Ecto neural progenitor cell (in vitro differentiated cells): ENCODE measurements around the gene USP32.
"Not testable (repeated sequence)": the region's sequence is repeated elsewhere in the genome, so short reads cannot be mapped to it uniquely, and the experiment has no call there.

Source experiments
- DNase-seq: peaks from one replicate; pipeline ENCODE4 v3.0.0-alpha.2; 2018; ENCODE audit warnings: low spot score

USP32 gene

DNA sequence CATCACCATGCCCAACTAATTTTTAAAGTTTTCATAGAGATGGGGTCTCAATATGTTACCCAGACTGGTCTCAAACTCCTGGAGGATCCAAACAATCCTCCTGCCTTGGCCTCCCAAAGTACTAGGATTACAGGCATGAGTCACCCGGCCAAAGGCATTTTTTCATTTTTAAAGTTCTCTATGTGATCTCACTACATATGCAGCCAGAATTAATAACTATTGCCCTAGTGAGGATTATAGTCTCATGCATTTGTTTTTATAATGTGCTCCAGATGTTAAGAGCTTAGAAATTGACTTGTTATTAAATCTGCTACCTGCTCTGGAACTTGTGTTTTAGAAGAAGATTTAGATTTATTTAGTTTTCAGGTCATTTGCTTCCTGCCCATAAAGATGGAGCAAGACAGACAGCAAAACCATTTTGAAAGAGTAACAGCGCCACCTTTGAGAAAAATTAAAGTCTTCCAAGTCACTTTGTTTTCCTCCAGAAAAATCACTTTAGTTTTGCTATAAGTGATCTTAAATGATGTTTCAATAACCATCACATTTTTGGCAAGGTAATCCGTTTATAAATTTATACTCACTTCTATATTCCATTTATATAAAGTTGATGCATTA is 162.6 kb downstream of the USP32 start:
- no peak for DNase-seq

DNA sequence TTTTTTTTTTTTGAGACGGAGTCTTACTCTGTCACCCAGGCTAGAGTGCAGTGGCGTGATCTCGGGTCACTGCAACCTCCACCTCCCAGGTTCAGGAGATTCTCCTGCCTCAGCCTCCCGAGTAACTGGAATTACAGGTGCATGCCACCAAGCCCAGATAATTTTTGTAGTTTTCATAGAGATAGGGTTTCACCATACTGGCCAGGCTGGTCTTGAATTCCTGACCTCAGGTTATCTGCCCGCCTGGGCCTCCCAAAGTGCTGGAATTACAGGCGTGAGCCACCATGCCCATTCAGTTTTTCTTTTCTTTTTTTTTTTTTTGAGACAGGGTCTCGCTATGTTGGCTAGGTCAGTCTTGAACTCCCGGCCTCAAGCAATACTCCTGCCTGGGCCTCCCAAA is 164.7 kb downstream of the USP32 start:
- not testable (repeated sequence) for DNase-seq

DNA sequence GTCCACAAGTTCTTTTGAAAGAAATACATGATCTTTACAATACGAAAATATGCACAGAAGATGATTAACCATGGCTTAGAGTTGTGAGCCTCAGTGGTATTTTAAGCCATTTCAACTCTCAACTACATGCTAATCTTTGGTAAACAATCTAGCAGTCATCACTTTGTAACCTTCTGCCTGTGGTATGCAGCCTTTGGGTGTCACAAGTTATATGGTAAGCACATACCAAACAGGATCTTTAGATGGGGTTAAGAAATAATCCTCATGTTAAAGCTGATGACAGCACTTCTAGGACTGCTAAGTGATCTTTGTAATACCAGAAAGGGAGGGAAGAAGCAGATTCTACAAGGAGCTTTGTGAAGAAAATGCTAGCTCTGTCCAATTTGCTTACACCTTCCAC is 167.9 kb downstream of the USP32 start:
- no peak for DNase-seq

DNA sequence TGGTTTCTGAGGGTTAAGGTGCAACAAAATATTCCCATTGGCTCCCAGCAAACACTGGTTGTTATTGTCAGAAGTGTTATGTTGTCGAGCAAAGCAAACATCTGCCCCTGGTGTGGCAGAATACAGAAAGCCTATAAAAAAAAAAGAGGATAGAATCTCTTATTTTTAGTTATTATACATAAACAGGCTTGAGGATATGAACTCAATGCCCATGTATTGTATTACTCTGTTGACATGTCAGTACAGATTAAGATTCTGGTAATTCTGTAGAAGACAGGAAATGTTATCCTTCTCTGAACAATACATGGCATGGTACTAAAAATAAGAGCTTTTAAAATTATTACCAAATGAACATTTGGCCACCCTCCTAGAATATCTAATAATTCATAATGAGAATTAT is 168.5 kb downstream of the USP32 start:
- no peak for DNase-seq

DNA sequence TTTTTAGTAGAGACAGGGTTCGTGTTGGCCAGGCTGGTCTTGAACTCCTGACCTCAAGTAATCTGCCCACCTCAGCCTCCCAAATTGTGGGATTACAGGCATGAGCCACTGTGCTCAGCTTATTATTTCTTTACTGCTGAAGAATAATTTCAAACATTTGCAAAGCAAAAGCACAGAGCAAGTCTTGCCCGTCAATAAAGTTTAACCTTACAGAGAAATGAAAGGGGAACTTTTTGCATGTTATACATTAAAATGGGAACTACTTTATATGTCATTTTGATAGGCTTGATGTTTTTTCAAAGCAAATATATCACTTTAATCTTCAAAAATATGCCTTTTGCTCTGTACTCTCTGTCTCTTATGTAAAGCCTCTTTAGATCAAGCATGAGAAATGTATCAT is 173.2 kb downstream of the USP32 start:
- not testable (repeated sequence) for DNase-seq

DNA sequence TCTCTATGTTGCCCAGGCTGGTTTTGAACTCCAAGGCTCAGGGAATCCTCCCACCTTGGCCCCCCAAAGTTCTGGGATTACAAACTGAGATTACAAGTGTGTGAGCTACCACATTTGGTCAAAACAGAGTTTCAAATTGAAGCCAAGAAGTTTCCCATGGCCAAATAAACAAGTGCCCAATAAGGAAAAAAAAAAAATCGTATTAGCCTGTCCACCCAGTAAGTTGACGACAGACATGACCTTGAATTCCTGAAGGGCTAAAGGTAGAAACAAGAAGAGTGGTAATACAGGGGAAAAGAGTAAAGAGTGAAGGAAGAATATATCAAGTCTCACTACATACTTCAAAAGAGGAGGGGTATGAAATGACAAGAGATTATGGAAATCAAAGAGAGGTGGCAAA is 176.0 kb downstream of the USP32 start:
- DNase-seq, result not testable (repeated sequence)

DNA sequence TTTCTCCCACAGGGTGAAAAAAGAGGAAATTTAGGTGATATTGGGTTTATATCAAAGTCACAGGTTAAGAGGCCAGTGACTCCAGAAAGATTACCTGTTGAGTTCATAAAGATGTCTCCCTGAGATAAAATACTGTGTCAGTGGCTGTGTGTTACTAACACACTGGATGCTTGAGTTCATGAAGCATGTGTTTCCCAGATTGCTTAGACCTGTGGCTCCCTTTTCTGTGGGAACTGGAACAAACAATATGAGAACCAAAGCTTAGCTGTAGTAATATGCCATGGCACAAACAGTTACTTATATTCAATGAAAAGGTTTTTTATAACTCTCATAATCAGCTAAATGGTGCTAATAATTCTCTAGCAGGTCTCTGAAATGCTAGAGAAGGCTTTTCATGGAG is 180.7 kb downstream of the USP32 start:
- not testable (repeated sequence) for DNase-seq

DNA sequence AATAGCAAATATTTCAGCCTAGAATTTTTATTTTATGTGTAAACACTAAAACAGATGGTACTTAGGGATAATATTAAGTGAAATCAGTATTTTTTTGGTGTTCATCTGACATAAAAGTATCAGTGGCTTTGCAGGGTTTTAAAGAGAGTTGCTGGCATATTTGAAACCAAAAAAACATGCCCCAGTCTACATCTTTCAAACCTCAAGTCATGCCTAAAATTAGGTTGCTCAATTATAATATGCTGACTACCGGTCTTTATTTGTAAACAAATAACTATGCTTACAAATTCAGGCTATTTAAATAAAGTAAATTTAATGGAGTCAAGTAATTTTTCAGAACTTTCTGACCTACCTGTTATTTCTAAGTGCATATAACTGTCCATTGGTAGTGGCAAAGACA is 183.6 kb downstream of the USP32 start:
- DNase-seq, result not testable (repeated sequence)

DNA sequence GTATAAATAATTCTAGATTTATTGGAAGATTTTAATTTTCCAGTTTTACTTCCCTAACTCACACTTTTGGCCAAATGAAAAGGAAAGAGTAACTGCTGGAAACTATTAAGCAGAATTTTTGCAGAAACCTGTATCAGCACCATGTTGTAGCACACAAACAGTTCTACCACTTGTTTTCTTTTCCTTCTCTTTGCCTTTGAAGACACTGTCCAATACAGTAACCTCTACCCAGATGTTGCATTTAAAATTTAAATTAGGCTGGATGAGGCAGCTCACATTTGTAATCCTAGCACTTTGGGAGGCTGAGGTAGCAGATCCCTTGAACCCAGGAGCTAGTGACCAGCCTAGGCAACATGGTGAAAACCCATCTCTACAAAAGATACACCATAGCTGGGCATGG is 186.2 kb downstream of the USP32 start:
- DNase-seq, result not testable (repeated sequence)

DNA sequence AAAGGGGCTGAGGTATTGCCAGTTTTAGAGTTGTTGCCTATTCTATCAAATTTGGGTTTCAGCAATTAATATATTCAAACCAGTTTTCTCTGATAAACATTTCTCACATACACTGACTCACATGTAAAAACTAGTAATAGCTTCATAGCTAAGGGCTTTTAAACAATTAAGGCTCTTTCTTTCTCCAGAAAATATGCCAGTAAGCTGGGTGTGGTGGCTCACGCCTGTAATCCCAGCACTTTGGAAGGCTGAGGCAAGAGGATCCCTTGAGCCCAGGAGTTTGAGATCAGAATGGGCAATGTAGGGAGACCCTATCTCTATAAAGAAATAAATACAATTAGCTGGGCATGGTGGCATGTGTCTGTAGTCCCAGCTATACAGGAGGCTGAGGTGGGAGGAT is 193.3 kb downstream of the USP32 start:
- DNase-seq, result not testable (repeated sequence)

DNA sequence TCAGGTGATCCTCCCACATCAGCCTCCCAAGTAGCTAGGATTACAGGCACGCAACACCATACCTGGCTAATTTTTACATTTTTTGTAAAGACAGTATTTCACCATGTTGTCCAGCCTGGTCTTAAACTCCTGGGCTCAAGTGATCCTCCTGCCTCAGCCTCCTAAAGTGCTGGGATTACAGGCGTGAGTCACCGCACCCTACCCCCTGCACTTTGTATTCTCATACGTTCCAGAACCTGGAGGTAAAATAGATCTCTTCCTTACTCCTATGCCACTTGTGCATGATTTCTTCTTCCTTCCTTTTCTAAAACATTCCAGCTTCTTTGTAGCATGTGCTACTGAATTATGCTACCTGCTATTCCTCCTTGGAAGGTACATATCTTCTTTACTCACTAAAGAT is 197.8 kb downstream of the USP32 start:
- DNase-seq, result not testable (repeated sequence)

DNA sequence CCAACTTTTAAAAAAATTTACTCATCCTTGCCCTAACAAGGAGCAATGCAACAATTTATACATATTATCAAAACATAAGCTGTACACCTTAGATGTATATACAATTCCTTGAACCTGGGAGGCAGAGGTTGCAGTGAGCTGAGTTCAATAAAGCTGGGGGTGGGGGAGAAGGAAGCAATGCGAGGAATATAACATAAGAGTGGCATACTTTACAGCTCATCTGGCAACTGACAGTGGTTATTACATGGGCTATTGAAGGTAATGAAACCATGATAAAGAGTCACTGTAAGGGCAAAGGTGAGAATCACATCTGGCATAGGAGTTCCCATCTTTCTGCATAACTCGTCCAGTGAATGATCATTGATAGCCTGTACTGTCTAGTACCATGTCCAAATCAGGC is 198.5 kb downstream of the USP32 start:
- DNase-seq, result no peak

DNA sequence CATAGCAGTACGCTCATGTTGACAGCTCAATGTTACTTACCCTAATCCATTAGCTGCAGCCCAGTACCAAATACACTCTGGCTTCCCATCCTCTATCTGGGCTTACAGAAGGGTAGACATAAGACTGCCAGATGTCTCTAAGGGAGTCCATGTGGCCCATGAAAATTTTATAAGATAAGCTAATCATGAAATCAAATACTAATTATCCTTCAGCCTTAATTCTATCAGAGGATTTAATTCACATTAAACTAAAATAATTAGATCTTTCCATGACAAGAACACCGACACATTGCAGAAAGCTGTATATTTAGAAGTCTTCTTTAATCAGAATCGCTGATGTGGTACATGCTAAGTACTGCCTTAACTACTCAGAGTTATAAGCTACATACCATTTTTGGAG is 198.9 kb downstream of the USP32 start:
- not testable (repeated sequence) for DNase-seq

DNA sequence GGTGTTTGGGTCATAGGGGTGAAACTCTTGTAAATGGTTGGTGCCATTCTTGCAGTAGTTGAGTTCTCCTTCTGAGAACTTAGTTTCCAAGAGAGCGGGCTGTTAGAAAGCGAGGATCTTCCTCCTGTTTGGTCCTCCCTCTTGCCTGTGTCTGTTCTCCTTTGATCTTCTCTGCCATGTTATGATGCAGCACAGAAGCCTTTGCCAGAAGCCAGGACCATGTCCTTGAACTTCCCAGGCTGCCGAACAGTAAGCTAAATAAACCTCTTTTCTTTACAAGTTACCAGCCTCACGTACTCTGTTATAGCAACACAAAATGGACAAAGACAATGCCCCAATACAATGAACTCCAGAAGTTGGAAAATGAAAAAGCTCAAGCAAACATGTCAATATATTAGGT is 201.9 kb downstream of the USP32 start:
- DNase-seq, result not testable (repeated sequence)

DNA sequence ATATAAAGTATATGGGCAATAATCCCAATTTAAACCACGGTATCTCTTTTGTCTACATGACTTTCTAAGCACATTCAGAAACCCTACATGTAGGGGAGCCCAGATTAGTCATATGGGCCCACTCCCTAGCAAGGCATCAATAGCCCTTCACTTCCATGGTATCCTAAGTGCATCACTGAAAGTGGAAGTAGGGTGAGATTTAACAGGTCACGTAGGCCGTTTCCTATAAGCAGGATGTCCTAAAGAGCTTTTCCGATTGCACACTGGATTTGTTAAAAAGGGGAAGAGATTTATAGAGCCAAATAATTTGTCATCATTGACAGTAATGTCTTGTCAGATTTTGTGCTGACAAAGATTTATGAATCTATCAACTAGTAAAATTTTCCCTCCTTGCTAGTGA is 203.2 kb downstream of the USP32 start:
- no peak for DNase-seq

DNA sequence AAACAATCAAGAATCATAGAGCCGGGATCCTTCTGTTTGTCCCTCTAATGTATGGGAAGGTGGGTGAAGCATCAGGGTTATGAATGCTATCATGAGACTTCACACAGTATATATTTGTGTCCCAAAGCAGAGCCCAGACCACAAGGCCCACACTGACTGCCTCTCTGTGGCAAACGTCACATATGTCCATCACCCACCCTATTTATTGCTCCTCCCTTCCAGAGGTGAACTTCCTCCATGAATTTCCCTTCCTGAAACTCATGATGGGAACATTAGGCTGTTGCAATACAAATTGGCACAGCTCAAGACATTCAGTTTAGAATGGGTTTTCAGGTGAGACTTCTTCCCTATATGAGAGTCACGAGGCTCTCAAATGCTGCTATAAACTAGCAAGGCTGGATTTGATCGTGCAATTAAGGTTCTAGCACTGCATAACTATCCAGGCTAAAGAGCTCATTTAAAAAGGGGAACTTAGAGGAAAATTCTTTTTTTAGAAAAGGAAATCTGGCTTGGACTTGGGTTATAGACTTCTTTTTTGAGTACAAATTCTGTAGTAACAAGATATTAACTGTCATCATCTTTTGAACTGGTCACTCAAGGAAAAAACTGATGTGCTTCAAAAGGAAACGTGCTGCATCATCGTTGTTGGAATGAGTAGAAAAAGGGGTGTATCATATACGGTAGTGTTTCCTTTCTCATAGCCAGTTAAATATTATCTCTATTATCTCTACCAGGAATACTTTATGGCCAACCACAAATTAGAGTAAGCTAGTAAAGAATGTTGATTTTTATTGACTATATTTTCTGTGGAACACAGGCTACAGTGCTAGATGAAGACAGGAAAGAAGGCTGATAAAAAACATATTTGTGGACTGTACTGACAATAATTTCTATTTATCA is 204.8 kb downstream of the USP32 start:
- not testable (repeated sequence) for DNase-seq

DNA sequence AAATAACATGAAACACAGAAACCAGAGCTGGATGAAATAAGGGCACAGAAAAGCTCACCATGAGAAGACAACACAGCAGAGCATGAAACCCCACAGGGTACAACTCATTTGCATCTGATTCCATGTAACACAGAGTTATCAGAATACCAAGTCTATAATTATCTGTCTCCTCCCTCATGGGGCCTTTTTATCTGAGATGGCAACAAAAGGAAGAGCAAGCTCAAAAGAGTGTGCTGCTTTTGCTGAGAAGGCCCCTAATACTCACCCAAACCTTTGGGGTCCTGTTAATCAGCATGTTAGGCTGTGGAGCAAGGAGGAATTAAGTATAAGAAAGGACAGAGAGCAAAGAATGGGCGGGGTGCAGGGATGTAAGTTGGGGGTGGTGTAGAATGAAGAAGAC is 205.6 kb downstream of the USP32 start:
- DNase-seq, result not testable (repeated sequence)

DNA sequence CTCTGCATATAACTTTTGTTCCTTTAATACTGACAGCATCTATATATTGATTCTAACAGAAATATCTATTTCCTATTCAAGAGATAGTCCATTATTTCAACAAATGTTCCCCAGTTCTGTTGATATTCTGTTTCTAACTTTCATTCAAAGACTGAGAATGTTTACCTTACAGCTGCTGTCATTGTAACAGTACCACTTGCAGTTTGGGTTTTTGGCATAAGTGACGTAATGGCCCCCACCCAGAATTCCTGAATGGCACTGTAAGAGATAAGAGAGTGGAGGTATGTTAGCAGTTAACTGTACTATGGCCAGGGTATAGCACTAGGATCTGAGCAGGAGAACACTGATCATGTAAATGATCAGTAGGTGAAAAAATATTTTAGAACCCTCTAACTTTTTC is 211.6 kb downstream of the USP32 start:
- DNase-seq, result not testable (repeated sequence)

DNA sequence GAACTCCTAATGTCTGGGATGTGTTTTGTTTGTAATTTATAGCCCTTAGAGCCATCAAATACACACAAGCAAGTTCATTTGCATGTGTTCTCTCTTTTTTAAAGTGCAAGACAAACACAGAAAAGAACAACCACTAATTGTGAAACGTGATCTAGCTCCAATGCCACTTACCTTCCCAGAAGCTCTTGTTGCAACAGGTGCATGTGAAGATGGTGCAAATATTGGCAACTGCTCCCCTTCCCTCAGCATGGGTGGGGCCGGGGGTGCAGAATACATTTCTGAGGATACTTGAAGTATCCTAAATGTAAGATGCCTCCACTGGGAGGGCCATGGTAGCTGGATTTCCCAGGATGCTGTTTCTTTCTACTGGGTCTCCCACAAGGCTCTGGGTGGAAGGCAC is 213.8 kb downstream of the USP32 start:
- DNase-seq, result not testable (repeated sequence)

DNA sequence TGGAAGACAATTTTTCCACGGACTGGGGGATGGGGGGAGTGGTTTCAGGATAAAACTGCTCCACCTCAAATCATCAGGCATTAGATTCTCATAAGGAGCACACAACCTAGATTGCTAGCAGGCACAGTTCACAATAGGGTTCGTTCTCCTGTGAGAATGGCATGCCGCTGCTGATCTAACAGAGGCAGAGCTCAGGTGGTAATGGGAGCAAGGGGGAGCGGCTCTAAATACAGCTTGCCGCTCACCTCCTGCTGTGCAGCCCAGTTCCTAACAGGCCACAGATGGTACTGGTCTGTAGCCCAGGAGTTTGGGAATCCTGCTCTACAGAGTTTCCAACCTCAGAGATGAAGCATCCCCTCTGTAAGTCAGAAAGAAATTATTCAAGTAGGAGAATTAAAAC is 215.2 kb downstream of the USP32 start:
- not testable (repeated sequence) for DNase-seq

DNA sequence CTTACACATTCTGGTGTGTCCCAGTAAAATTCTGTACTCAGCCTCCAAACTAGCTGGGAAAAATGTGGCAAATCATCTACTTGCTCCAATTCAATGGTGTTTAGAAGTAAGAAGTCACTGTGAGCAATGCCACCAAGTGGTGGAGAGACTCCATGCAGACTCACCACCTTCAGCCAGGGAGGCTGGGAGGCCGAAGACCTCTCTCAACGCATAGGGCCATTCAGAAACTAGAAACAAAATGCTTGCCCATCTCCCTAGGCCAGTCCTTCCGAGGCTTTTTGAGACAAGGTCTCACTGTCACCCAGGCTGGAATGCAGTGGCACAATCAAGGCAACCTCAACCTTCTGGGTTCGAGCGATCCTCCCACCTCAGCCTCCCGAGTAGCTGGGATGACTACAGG is 217.2 kb downstream of the USP32 start:
- DNase-seq, result peak; percentile 58

DNA sequence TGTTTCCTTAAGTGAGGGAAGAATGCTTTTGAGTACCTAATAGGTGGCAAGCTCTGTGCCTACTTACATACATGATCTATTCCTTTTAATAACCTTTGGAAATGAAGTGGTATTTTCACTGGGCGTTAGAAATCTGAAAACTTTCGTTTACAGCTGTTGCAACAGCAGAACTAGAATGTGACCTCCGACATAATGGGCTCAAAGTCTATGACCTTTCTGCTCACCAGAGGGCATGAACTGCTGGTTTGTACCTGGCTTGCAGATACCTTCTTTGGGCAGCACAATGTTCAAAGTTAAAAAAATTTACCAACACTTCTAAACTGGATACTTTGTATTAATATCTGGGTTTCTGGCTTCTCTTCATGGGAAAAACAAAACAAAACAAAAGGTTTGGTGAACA is 217.9 kb downstream of the USP32 start:
- DNase-seq, result no peak

DNA sequence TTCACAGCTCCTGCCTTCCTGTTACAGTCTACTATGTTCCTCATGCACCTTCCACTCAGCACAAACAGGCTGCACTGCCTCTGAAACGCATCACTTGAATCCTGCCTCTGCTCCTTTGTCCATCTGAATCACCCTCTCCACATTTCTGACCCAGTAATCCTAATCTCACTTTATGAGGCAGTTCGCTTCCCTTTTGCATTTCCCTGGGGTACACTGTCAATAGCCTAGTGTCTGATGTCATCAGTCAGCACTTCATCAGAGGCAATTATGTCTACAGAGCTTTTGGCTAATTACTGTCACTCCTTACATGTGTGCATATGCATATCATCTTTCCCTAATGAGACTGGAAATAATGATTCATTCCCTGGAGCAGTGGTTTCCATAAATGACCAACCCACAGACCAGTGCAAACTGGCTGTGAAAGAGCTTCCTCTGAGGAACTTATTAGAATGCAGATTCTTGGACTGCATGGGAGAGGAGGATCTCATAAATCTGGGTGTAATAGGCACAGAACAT is 218.6 kb downstream of the USP32 start:
- DNase-seq, result no peak
